ENCODE results near the gene GPATCH3. TPM values are rescaled to one million over a fixed set of nuclear protein-coding genes. Genes with fewer than 3 reads are reported as not detected.

GPATCH3 gene
- total RNA-seq, 6 experiments from 2014 or later = 8.6 to 12.0 (median 10.2) TPM

DNA sequence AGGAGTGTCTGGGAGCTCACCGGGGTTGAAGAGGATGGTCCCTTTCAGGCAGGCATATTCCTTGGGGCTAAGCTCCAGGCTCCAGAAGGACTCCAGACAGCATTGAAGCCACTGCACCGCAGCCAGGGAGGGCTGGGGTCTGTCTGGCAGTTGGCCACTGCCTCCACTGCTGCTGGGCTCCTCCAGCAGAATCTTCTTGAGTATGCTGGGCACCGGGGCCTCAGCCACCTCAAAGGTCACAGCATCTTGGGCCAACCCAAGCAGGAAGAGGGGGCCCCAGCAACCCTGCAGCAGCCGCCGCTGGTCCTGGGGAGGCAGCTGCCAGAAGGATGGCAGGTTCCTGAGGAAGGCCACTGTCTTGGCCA, 13.1 kb upstream of the GPATCH3 start:
- H3K36me3 Mint-ChIP-seq (ENCODE audit: low read depth) = no peaks in the 10 kb centered on the region
- no peak overlapping the region for H3K4me3 Mint-ChIP-seq
- peaks cover 12% of the 10 kb centered on the region for H3K27me3 Mint-ChIP-seq (ENCODE audit: insufficient read depth)
- H3K4me1 Mint-ChIP-seq (ENCODE audit: low read depth) = peaks cover under 1% of the 10 kb centered on the region
- TF ChIP-seq, protein P1, sequence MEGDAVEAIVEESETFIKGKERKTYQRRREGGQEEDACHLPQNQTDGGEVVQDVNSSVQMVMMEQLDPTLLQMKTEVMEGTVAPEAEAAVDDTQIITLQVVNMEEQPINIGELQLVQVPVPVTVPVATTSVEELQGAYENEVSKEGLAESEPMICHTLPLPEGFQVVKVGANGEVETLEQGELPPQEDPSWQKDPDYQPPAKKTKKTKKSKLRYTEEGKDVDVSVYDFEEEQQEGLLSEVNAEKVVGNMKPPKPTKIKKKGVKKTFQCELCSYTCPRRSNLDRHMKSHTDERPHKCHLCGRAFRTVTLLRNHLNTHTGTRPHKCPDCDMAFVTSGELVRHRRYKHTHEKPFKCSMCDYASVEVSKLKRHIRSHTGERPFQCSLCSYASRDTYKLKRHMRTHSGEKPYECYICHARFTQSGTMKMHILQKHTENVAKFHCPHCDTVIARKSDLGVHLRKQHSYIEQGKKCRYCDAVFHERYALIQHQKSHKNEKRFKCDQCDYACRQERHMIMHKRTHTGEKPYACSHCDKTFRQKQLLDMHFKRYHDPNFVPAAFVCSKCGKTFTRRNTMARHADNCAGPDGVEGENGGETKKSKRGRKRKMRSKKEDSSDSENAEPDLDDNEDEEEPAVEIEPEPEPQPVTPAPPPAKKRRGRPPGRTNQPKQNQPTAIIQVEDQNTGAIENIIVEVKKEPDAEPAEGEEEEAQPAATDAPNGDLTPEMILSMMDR (IDR thresholded peaks at IDR 0.05) = no peak
- no peaks in the 10 kb centered on the region for H3K9me3 Mint-ChIP-seq
- H3K27ac Mint-ChIP-seq = no peak overlapping the region
- no peak for DNase-seq

- Mint-ChIP-seq H3K4me3 (no peak overlapping the region), H3K9me3 (no peaks in the 10 kb centered on the region), H3K27me3 (ENCODE audit: insufficient read depth) (peaks cover 17% of the 10 kb centered on the region), H3K4me1 (ENCODE audit: low read depth) (peaks cover 13% of the 10 kb centered on the region), H3K36me3 (ENCODE audit: low read depth) (no peaks in the 10 kb centered on the region), H3K27ac (no peak overlapping the region)
- no peak for DNase-seq
- TF ChIP-seq, protein P1 (IDR thresholded peaks at IDR 0.05) = no peak
Observed at GRCh38 chr1:26912147-26912490, 11.9 kb upstream of the GPATCH3 start.

DNA sequence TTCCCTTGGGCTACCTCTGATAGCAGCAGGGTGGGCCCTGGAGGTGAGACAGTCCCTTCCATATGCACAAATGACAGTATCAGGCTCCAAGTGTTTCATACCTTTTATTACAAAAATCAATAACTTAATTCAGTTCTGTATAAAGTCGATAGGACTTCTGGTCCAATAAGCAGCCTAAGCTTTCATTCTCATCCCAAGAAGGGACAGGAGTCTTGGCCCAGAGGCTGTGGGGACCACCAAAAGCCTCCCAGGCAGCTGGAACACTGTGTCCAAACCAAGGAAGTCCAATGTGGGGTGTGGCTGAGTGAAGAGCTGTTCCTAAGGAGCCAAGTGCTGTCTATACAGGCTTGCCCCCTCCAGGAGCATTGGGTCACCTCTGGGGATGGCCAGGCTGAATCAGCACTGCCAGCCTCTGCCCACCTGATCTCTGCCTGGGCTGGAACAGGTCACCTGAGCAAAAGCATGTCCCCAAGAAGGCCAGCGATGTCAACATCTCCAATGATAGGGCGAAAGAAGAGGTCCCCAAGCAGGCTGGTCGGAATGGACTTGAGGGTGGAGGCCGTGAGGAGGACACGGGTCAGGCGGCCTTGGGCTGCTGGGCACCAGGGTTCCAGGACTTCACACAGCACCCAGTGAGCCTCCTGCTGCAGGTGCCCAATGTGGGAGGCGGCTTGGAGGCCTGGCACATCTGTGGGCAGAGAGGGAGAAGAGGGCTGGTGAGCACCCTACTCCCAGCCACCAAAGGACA, 11.3 kb upstream of the GPATCH3 start:
- Mint-ChIP-seq H3K36me3 (ENCODE audit: low read depth) (no peaks in the 10 kb centered on the region), H3K4me3 (no peak overlapping the region), H3K27ac (no peak overlapping the region), H3K4me1 (ENCODE audit: low read depth) (peaks cover 18% of the 10 kb centered on the region), H3K9me3 (no peaks in the 10 kb centered on the region), H3K27me3 (ENCODE audit: insufficient read depth) (peaks cover 17% of the 10 kb centered on the region)
- no peak for DNase-seq
- TF ChIP-seq, protein P1 (IDR thresholded peaks at IDR 0.05) = no peak

- Mint-ChIP-seq H3K27me3 (ENCODE audit: insufficient read depth) (peaks cover 12% of the 10 kb centered on the region), H3K36me3 (ENCODE audit: low read depth) (no peaks in the 10 kb centered on the region), H3K9me3 (no peaks in the 10 kb centered on the region), H3K27ac (no peak overlapping the region), H3K4me1 (ENCODE audit: low read depth) (peaks cover 18% of the 10 kb centered on the region), H3K4me3 (no peak overlapping the region)
- no peak for DNase-seq
- TF ChIP-seq, protein P1 (IDR thresholded peaks at IDR 0.05) = no peak
Observed at GRCh38 chr1:26910343-26911160, 10.3 kb upstream of the GPATCH3 start.

DNA sequence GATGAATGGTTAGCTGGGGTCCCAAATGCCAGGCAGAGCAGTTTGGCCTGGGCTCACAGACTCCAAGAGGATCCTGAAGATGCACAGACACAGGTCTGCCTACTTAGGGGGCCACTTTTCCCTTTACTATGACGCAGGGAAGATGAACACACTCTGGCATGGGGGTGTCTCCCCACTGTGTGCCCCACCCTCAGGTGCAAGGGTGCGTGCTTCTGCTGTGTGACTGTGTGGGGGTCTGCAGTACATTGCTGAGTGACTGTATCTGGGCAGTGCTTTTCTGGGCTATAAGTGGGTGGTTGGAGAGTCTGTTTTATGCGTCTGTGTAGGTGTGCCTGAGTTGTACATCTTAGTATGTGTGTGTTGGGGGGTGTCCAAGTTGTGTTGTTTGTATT, 9.7 kb upstream of the GPATCH3 start:
- no peak overlapping the region for H3K27ac Mint-ChIP-seq
- peaks cover 18% of the 10 kb centered on the region for H3K4me1 Mint-ChIP-seq (ENCODE audit: low read depth)
- DNase-seq = no peak
- no peaks in the 10 kb centered on the region for H3K9me3 Mint-ChIP-seq
- H3K36me3 Mint-ChIP-seq (ENCODE audit: low read depth) = no peaks in the 10 kb centered on the region
- peaks cover 12% of the 10 kb centered on the region for H3K27me3 Mint-ChIP-seq (ENCODE audit: insufficient read depth)
- TF ChIP-seq, protein P1 (IDR thresholded peaks at IDR 0.05) = no peak
- no peak overlapping the region for H3K4me3 Mint-ChIP-seq

Data from HFFc6 (cell line).